Measurements from ENCODE around the gene MLLT3. TPM values are rescaled to one million over a fixed set of nuclear protein-coding genes. Genes with fewer than 3 reads are reported as not detected.

MLLT3 gene
- total RNA-seq, 1 donor from 2014 or later: 37.3 TPM

DNA sequence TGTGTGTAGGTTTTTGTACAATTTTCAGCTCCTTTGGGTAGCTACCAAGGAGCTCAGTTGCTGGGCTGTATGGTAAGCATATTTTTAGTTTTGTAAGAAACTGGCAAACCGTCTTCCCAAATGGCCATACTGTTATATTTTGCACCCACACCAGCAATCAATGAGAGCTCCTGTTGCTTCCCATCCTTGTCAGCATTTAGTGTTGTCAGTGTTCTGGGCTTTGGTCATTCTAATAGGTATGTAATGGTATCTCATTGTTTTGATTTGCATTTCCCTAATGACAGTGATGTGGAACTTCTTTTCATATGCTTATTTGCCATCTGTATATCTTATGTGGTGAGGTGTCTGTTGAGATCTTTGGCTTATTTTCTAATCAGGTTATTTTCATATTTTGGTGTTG, 320.1 kb downstream of the MLLT3 start:
- DNase-seq: no peak

DNA sequence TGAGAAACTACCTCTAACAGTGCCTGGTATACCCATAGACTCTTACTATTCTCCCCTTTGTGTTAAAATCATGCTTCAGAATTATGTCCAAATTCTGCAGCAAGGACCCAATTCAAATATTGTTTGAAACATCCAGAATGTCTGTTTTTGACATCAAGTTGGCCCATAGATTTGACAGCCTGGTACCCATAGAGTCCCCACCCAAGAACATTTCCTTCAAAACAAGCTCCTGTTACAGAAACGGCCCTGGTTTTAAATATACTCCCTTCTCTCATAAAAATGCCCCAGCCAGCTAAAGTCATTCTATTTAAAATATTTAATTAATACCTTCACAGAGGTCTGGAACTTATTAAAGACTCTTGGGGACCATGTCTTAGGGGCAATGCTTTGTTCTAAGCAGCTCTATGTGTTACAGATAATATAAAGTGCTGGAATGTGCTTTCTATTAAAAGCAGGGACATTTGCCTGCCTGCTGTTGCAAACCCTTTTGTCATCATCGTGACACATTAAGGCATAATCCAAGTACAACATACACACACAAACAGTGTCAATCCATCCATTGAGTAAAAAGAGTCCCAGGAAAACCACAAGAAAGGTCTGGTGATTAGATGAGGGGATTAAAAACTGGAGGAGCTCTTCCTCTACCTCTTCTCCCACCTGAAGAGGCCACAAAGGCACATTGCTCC, 321.7 kb downstream of the MLLT3 start:
- no peak for DNase-seq

DNA sequence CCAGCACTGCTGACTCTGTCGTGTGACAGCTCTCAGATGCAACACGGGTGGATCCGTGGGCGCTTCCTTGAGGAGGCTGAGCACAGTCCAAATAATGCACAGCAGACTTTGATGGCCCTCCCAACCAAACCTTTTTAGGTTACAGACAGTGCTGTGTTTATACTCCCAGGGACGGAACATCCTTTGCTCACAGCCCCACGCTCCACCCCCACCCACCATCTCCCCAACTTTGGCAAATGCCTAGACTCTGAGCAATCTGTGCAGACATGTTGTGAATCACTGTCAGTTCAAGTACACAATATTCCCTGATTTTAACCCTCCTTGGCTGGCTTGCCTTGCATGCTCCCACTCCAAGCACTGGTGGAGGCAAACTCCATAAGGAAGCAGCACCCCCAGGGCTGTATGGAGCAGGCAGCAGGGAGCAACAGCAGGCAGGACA, 324.6 kb downstream of the MLLT3 start:
- no peak for DNase-seq

DNA sequence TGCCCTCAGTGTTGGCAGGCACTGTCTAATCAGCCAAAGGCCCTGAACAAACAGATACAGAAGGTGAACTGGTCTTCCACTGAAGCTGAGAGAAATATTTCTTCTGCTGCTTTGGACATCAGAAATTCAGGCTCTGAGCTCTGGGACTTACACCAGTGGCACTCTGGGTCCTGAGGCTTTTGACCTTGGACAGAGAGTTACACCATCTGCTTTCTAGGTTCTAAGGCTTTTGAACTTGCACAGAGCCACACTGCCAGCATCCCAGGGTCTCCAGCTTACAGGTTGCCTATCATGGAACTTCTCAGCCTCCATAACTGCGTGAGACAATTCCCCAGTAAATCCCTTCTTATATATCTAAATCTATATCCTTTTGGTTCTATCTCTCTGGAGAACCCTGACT, 326.7 kb downstream of the MLLT3 start:
- no peak for DNase-seq

DNA sequence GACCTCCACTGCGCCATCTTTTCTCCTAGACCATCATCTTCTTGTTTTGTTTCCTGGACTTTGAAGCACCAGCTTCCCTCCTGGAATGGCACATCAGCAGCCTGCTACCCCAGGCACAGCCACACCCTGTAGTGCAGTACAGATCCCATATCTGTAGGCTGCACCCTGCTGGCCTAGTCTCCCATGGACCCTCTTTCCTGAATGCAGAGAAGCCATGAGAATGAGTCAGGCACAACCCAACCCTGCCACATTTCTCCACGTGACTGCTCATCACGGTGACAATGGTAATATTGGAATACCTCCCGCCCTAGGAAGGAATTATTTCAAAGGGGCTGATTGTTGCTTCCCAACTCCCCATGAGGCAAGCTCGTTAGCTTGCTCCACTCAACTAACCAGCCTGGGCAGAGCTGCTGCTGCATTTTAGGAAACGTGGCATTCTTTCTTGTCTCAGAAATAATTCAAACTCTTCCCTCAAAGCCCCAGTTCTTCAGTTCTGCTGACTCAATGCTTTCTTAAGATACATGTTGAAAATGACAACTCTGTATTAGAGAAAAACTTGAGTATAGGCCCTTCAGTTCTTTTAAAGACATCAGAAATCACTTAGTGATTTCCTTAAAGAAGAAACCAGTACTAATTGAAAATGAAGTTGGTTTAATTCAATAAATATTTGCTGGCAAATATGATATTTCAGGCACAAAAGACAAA, 328.1 kb downstream of the MLLT3 start:
- DNase-seq: no peak

DNA sequence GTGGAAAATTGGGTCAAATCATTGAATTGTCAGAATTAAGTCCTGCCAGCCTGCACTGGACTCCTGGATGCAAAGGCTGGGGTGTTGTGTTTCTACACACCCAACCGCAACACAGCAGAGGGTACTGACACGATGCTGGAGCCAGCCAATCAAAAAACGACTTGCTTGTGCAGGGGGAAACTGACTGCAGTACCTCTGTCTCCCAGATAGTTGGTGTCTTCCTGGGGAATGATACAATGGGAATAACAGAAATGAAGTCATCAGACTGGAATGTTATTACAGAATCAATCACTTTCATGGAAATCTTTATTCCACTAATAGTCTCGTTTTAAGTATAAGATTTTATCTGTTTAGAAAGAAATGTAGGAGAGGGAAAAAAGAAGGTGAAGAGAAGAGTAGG, 330.3 kb downstream of the MLLT3 start:
- DNase-seq: no peak

Small RNA genes within 50 kb of the gene (small RNA-seq; reads per million reads assigned to genes)
- gene MIR4473 (ENCODE audit: low replicate concordance): 0.42 reads per million, percentile 67 among the genes with 10 or more reads in this experiment
- gene MIR4474 (ENCODE audit: low replicate concordance): not detected
- not detected for gene RNU4-26P (ENCODE audit: low replicate concordance)

Other genes starting within 250 kb of the MLLT3 start
- 69.5 TPM for gene FOCAD, start 61.8 kb upstream of the MLLT3 start, total RNA-seq